Cardiac fibroblast (primary cell): Measurements from ENCODE around the gene FAM163B.
A peak's percentile ranks its signal among the peaks of the same experiment; 100 is the strongest.

Source experiments
- DNase-seq, 2 donors: peaks; one replicate each; pipeline versions ENCODE4 v3.0.0 to v3.0.0-alpha.2; 2010; ENCODE audit warnings: low read depth in 2 of 2
- H3K4me3 ChIP-seq, 2 donors: replicated peaks in 1 of 2; 1 replicate in 1 of 2; 2 replicates in 1 of 2; pipeline ENCODE4 v1.5.1; 2011; ENCODE audit warnings: low read depth in 2 of 2, low read length in 2 of 2, mild to moderate bottlenecking in 2 of 2, moderate library complexity in 1 of 2
- TF ChIP-seq, protein P1 (sequence below): IDR thresholded peaks from one replicate; pipeline ENCODE4 v1.5.1; 2011; ENCODE audit warnings: low read depth, mild to moderate bottlenecking, low read length, inconsistent platforms

FAM163B gene

DNA sequence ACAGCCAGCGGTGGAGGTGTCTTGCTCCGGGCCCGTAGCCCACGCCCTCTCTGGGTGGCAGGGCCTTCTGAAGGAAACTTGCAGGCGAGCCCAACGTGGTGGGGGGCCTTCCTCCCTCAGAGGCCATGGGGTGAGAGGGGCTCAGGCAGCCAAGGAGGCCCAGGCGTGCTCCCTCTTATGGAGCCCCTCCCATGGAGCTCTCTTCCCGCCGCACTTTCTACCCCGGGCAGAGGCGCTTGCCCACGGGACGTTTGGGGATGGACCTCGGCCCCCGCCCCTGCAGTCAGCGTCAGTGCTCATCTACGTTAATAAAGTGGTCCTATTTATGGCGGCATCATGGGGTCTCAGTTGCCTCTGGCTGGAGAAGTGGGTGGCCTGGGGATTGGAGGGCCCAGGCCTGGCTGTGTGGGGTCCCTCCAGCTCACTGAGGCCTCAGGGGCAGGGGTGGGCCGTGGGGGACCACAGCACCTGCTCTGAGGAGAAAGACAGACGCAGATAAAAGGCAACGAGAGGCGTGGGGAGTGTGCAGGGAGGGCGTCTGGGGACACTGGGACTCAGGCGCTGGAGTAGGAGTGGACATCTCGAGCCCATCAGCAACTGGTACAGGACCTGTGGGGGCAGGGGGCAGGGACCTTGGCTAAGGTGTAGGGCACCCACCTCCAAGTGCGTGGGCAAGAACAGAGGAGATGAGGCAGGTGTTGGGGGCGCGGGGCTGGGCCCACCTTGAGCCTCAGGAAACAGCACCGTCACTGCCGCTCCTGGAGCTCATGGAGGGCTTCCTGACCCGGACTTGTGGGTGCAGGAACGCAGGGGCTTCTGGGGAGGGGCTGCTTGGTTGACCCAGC is 33.8 kb downstream of the FAM163B start:
- TF ChIP-seq, protein P1, sequence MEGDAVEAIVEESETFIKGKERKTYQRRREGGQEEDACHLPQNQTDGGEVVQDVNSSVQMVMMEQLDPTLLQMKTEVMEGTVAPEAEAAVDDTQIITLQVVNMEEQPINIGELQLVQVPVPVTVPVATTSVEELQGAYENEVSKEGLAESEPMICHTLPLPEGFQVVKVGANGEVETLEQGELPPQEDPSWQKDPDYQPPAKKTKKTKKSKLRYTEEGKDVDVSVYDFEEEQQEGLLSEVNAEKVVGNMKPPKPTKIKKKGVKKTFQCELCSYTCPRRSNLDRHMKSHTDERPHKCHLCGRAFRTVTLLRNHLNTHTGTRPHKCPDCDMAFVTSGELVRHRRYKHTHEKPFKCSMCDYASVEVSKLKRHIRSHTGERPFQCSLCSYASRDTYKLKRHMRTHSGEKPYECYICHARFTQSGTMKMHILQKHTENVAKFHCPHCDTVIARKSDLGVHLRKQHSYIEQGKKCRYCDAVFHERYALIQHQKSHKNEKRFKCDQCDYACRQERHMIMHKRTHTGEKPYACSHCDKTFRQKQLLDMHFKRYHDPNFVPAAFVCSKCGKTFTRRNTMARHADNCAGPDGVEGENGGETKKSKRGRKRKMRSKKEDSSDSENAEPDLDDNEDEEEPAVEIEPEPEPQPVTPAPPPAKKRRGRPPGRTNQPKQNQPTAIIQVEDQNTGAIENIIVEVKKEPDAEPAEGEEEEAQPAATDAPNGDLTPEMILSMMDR = no peak
- no peak for DNase-seq
- H3K4me3 ChIP-seq = no peak overlapping the region

DNA sequence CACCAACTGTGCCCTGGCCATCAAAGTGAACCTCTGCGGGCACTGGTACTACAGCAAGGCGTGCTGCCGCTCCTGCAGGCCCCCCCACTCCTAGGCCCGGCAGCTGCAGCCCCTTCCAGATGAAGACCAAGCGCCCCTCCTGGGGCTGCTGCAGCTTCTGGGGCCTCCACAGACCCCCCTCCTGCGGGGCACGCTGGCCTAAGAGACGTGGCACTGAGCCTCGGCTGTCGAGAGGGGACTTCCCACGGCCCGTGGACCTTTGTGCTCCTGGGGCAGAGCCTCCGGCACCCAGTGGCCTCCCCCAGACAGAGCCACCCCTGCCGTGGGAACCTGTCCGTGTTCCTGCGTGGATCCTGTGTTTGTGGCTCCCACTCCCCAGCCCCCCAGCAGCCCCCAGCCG is 34.4 kb downstream of the FAM163B start:
- TF ChIP-seq, protein P1 = no peak
- no peak overlapping the region for H3K4me3 ChIP-seq
- DNase-seq = no peak

DNA sequence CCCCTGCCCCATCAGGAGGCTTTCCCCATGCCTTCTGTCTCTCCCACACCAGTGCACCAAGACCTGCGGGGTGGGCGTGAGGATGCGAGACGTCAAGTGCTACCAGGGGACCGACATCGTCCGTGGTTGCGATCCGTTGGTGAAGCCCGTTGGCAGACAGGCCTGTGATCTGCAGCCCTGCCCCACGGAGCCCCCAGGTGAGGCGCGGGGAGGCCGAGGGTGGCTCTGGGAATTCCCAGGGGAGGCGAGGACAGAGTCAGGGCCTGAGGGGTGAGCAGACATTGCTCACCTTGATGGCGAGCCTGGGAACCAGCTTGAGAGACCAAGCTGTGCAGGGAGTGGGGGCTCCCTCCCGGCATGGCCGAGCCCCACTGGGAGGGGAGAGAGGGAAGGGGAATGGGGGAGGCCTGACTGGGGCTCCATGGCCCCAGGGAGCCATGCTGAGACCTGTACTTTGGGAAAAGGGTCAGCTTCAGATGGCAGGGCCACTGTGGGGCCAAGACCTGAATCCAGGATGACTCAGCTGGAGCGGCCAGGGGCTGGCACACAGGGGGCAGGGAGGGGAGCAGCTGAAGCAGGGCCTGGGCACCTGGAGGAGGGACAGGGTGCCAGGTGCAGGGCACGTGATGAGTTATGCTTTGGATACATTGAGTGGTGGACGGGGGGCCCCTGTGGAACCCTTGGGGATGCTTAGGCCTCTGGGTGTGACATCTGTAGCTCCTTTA is 35.2 kb downstream of the FAM163B start:
- DNase-seq = no peak
- TF ChIP-seq, protein P1 = no peak
- no peak overlapping the region for H3K4me3 ChIP-seq

DNA sequence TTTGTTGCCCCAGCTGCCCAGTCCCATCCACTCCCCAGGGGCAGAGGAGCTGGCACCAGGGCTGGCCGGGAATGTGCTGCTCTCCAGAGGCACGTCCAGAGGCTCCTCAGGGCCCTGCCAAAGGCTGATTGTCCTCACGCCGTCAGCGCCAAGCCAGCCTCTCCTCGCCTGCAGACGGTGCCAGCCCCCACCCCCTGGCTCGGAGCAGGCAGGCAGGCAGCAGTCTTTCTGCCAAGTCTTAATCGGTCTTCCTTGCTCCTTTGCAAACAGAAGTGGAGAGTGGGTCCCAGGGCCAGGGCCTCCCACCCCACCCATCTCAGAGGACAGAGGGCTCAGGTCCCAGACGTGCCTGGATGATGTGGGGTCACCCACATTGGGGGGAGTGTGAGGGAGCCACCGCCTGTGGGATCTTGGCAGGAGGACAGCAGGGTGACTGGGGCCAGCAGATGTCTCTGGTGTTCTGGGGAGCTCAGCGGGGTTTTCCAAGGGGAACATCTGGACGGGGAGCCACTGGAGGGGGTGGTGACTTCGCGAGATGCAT is 36.3 kb downstream of the FAM163B start:
- TF ChIP-seq, protein P1 = no peak
- H3K4me3 ChIP-seq = no peak overlapping the region
- DNase-seq = peak in 1 of 2 donors; percentile 77

DNA sequence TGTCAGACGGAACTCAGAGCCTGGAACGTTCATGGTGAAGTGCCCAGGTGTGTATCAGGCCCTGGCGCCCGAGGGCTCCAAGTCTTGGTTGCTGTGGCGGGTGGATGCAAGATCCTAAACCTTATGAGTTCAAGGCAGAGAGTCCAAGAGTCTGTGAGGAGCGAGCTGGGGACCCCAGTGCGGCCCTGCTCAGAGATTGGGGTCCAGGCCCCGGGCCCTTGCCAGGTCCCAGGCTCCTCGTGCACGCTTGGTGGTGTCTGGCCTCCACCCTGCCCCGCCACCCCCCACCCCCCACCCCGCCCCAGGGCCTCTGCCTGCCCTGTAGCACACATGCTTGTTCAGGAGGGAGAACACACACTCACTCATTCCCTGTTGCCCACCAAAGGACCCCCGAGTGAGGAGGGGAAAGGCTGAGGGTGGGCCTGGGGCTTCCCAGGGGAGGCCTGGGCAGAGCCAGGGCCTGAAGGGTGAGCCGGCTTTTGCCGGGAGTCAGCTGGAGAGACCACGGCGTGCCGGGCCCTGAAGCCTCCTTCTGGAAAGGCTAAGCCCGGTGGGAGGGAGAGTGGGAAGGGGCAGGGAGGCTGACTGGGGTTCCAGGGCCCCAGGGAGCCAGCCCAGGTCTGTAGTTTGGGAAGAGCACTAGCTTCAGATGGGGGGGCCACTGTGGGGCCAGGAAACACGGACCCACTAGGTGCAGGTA is 37.1 kb downstream of the FAM163B start:
- DNase-seq = no peak
- TF ChIP-seq, protein P1 = no peak
- H3K4me3 ChIP-seq = no peak overlapping the region

DNA sequence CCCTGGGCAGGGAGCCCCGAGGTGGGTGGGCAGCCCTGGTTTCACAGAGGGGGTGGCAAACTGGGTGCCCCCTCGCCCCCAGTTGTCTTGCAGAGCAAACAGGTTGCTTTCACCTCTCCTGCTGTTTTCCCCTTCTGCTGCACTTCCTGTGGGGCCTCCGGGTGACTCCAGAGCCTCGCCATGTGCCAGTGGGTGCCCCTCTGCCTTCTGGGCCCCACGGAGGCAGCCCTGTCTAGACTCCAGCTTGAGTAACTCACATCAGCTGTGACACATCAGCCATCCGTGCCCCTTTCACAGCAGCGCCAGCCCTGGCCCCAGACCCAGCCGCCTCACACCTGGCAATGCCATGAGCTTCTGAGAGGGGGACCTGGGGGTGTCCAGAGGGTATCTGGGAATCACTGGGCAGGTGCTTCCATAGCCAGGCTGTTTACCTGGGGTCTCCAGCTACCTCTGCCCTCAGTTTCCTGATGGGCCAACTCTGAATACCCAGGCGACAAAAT is 37.7 kb downstream of the FAM163B start:
- DNase-seq = no peak
- TF ChIP-seq, protein P1 = no peak
- H3K4me3 ChIP-seq = no peak overlapping the region
